ENCODE measurements around the gene PA2G4.

GRCh38 chr12:56127888-56128669 is 23.7 kb downstream of the PA2G4 start, which contains the start of gene ESYT1:
- TF ChIP-seq CTCF (IDR thresholded peaks at IDR 0.05) (peak in 1 of 5 experiments; percentile 10), POLR2A (IDR thresholded peaks at IDR 0.05) (peak; percentile 97), EP300 (IDR thresholded peaks at IDR 0.05; ENCODE audit: low read depth) (no peak), POLR2AphosphoS5 (IDR thresholded peaks at IDR 0.05) (peak; percentile 98 to 99 (median 98))

Measured in transverse colon (tissue), 4 donors.